GM20000 (cell line): Measurements from ENCODE around the gene HUNK.
"Not testable (repeated sequence)": the region's sequence is repeated elsewhere in the genome, so short reads cannot be mapped to it uniquely, and the experiment has no call there.

Experiments
- DNase-seq: peaks from one replicate; pipeline ENCODE4 v3.0.0; 2012; ENCODE audit warnings: low spot score
- TF ChIP-seq, protein P1 (sequence below): IDR thresholded peaks from 2 replicates; pipeline ENCODE4 v1.5.1; 2012; ENCODE audit warnings: mild to moderate bottlenecking, control low read depth; ENCODE audit errors: extremely low read depth, missing control alignments

Gene HUNK

DNA sequence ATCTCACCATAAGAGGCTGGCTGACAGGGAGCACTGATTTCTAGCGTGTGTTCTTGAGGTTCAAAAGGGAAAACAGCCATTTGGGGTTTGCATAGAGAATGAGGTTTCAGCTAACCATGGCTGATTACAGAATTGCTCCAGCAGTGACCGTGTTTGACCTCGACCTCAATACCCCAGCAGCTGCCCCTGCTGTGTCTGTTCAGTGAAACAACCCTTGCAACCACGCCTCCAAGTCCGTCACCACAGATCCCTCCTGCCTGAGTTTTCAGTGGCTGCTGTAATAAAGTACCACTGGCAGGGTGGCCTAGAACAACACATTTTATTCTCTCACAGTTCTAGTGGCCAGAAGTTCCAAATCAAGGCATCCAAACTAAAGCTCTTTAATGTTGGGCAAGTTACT lies 147.7 kb downstream of the HUNK start:
- DNase-seq, result no peak
- TF ChIP-seq, protein P1, sequence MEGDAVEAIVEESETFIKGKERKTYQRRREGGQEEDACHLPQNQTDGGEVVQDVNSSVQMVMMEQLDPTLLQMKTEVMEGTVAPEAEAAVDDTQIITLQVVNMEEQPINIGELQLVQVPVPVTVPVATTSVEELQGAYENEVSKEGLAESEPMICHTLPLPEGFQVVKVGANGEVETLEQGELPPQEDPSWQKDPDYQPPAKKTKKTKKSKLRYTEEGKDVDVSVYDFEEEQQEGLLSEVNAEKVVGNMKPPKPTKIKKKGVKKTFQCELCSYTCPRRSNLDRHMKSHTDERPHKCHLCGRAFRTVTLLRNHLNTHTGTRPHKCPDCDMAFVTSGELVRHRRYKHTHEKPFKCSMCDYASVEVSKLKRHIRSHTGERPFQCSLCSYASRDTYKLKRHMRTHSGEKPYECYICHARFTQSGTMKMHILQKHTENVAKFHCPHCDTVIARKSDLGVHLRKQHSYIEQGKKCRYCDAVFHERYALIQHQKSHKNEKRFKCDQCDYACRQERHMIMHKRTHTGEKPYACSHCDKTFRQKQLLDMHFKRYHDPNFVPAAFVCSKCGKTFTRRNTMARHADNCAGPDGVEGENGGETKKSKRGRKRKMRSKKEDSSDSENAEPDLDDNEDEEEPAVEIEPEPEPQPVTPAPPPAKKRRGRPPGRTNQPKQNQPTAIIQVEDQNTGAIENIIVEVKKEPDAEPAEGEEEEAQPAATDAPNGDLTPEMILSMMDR, result no peak

DNA sequence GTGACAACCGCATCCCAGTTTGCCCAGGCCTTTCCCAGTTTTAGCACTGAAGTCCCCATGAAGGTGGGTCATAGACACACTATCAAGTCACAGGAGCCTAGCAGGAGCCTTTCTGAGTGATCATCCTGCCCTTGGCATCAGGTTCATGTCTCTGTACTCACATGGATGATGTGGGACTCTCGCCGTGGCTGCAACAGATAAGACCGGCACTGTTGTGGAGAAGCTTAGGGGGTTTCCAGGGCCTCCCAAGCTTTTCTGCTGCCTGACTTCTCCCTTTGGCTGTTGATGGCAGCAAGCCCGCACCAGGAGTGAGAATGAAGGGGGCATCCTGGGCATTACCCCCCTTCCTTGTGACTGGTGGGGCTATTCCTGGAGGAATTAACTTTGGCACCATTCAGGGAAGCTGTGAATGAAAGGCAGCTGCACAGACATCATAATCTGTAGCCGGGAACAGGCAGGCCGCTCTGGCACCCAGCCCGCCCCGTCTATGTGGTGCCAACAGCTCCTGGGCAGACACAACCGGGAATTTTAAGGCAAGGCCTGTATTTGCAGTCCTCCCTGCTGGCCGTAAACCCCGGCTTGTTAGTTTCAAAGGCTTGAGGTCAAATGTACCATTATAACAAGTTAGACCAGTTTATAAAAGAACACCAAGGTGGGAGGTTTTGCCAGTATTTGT lies 148.6 kb downstream of the HUNK start:
- DNase-seq, result no peak
- TF ChIP-seq, protein P1, result no peak

DNA sequence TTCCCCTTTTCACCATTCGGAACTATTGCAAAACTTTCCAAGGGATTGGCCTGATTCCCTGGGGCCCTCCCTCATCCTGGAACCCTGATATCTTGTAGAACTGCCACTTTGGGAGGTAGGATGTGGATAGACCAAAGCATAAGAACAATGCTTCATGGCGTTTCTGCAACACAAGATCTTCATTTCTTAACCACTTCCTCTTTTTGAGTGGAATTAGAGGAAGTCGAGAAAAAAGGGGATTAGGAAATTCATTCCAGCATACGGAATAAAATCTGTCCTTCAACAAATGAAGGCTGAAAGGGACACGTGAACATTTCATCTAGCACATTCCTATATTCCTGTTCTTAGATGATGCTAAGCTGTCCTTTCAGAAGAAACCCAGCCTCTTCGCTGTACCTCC lies 149.3 kb downstream of the HUNK start:
- no peak for DNase-seq
- TF ChIP-seq, protein P1, result no peak

DNA sequence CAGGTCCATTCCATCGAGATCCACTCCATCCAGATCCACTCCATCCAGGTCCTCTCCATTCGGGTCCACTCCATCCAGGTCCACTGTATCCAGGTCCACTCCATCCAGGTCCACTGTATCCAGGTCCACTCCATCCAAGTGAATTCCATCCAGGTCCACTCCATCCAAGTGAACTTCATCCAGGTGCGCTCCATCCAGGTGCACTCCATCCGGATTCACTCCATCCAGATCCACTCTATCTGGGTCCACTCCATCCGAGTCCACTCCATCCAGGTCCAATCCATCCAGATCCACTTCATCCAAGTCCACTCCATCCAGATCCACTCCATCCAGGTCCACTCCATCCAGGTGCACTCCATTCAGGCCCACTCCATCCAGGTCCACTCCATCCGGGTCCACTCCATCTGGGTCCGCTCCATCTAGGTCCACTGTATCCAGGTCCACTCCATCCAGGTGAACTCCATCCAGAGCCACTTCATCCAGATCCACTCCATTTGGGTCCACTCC lies 157.4 kb downstream of the HUNK start:
- TF ChIP-seq, protein P1, result no peak
- no peak for DNase-seq

DNA sequence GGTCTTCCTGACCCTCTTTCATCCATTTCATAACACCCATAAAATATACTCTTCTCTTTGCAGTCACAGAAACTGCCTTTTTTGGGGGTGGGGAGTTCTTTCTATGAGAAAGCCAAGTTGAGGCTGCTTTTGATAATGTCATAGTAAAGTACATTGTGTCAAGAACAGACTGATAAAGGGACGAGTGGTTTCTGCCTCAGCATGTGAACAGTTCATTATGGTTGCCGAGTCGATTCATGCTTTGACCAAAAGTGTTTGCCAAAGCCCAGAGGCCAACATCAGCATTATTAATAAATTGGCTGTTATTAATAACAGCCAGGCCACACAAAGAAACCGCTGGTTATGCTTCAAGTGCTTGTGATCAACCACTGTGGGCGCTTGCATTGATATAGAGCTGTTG lies 162.0 kb downstream of the HUNK start:
- no peak for DNase-seq
- TF ChIP-seq, protein P1, result no peak

DNA sequence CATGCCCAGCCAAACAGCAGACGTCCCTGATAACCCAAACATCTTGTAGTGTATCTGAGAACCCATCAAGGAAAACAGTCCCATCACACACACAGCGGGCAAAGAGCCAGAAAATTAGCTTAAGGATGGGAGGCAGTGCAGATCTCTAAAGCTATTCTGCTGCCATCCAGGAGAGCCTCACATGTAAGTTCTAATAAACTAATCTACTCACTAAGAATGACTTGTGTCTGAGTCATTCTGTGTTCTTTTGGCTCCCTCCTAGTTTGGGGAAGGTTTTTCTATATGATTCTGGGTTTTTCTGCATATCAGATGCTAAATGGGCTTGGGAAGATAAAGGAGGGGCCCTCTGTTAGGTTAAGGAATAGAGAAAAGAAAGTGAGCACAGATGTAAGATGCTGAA lies 162.8 kb downstream of the HUNK start:
- no peak for DNase-seq
- TF ChIP-seq, protein P1, result no peak

DNA sequence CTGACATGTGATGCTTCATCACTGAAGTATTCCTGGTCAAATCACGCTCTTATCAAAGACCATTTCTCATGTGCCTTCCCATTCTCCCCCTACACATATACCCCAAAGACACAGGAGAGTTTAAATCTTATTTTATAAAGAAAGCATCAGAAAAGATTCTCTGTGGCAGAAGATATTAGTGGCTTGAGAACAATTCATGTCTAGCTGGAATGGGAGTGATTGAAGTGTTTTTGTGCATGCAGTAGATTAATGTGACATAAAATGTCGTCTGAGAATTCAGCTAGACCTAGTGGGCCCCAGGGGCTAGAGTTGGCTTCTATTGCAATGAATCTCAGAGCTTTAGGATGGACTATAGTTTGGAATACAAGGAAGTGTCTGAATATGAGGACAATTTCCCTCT lies 163.9 kb downstream of the HUNK start:
- DNase-seq, result no peak
- TF ChIP-seq, protein P1, result no peak

DNA sequence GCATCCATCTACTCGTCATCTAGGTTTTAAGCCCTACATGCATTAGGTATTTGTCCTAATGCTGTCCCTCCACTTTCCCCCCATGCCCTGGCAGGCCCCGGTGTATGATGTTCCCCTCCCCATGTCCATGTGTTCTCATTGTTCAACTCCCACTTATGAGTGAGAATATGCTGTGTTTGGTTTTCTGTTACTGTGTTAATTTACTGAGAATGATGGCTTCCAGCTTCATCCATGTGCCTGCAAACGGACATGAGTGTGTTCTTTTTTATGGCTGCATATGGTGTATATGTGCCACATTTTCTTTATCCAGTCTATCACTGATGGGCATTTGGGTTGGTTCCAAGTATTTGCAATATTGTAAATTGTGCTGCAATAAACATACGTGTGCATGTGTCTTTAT lies 165.9 kb downstream of the HUNK start:
- not testable (repeated sequence) for DNase-seq
